Cardiac muscle cell (in vitro differentiated cells and primary cell): ENCODE data around the gene HAND2. TPM values are rescaled to one million over a fixed set of nuclear protein-coding genes. Genes with fewer than 3 reads are reported as not detected.

Experiments used
- DNase-seq, 2 donors: peaks; one replicate each; pipeline versions ENCODE4 v3.0.0 to v3.0.0-alpha.2; 2010 to 2017; ENCODE audit warnings: low read depth in 1 of 2, low spot score in 1 of 2
- H3K27ac ChIP-seq: fragments of 200-600 bp; sonication (generic); 2 replicates; pipeline ENCODE4 v1.5.1; 2016
- H3K27me3 ChIP-seq: fragments of 200-600 bp; sonication (generic); 2 replicates; pipeline ENCODE4 v1.6.0; 2016; ENCODE audit warnings: control low read depth
- H3K36me3 ChIP-seq: fragments of 200-600 bp; sonication (generic); 2 replicates; pipeline ENCODE4 v1.5.1; 2016; ENCODE audit warnings: control low read depth
- H3K4me1 ChIP-seq: fragments of 200-600 bp; sonication (generic); 2 replicates; pipeline ENCODE4 v1.8.1; 2017; ENCODE audit warnings: low read depth, mild to moderate bottlenecking, mixed run types
- H3K4me3 ChIP-seq: fragments of 200-600 bp; sonication (generic); 2 replicates; pipeline ENCODE4 v1.5.1; 2016; ENCODE audit warnings: mild to moderate bottlenecking
- H3K9me3 ChIP-seq: fragments of 200-600 bp; sonication (generic); 2 replicates; pipeline ENCODE4 v1.5.1; 2017; ENCODE audit warnings: low read depth, mild to moderate bottlenecking, control low read depth
- CTCF ChIP-seq: IDR thresholded peaks from 2 replicates; pipeline ENCODE4 v1.5.1; 2012; ENCODE audit warnings: low read depth, mild to moderate bottlenecking, low read length
- polyA plus RNA-seq: library from polyadenylated mRNA; unstranded; fragments of >200 nt; fragmentation: Nextera tagmentation; extraction: Ambion mirVana; gene quantifications from 2 replicates; pipeline ENCODE4 v1.2.1, GENCODE V29; 2016
- total RNA-seq: library from RNA; depleted of rRNA; stranded (reverse); fragments of >200 nt; gene quantifications from 2 replicates; pipeline ENCODE4 v1.2.3, GENCODE V29; 2016

HAND2 gene
- total and polyA plus RNA-seq, 2 experiments from 2014 or later, result 175 to 607 TPM

- peaks cover 29% of the 10 kb centered on the region for H3K4me1 ChIP-seq
- H3K27me3 ChIP-seq, result peaks cover 29% of the 10 kb centered on the region
- no peak overlapping the region for H3K4me3 ChIP-seq
- no peaks in the 10 kb centered on the region for H3K9me3 ChIP-seq
- no peak for TF ChIP-seq CTCF
- H3K27ac ChIP-seq, result no peak overlapping the region
- DNase-seq, result no peak
- no peaks in the 10 kb centered on the region for H3K36me3 ChIP-seq
Measured at GRCh38 chr4:173506597-173507211, 23.3 kb downstream of the HAND2 start.

- Histone ChIP-seq H3K9me3 (no peaks in the 10 kb centered on the region), H3K4me3 (no peak overlapping the region), H3K27me3 (peaks cover 31% of the 10 kb centered on the region), H3K27ac (no peak overlapping the region), H3K36me3 (no peaks in the 10 kb centered on the region), H3K4me1 (peaks cover 29% of the 10 kb centered on the region)
- peak; percentile 91 for TF ChIP-seq CTCF
- DNase-seq, result peak; percentile 77
Measured at GRCh38 chr4:173505924-173506518, 24.0 kb downstream of the HAND2 start.

- no peak overlapping the region for H3K4me3 ChIP-seq
- no peak overlapping the region for H3K27ac ChIP-seq
- H3K4me1 ChIP-seq, result peaks cover 29% of the 10 kb centered on the region
- H3K27me3 ChIP-seq, result peaks cover 37% of the 10 kb centered on the region
- no peaks in the 10 kb centered on the region for H3K36me3 ChIP-seq
- no peak for TF ChIP-seq CTCF
- DNase-seq, result no peak
- no peaks in the 10 kb centered on the region for H3K9me3 ChIP-seq
Measured at GRCh38 chr4:173504181-173504503, 25.9 kb downstream of the HAND2 start.

GRCh38 chr4:173503330-173504180, 26.5 kb downstream of the HAND2 start:
- Histone ChIP-seq H3K9me3 (no peaks in the 10 kb centered on the region), H3K4me1 (peaks cover 29% of the 10 kb centered on the region), H3K27ac (no peak overlapping the region), H3K27me3 (peaks cover 37% of the 10 kb centered on the region), H3K4me3 (no peak overlapping the region), H3K36me3 (no peaks in the 10 kb centered on the region)
- no peak for TF ChIP-seq CTCF
- DNase-seq, result no peak

- Histone ChIP-seq H3K9me3 (no peaks in the 10 kb centered on the region), H3K27me3 (peaks cover 35% of the 10 kb centered on the region), H3K4me3 (no peak overlapping the region), H3K4me1 (peaks cover 21% of the 10 kb centered on the region), H3K36me3 (no peaks in the 10 kb centered on the region), H3K27ac (no peak overlapping the region)
- no peak for TF ChIP-seq CTCF
- no peak for DNase-seq
Measured at GRCh38 chr4:173502282-173502681, 27.7 kb downstream of the HAND2 start.
